Measurements from ENCODE around the gene CXCR2.

CXCR2 gene

GRCh38 chr2:218149848-218150440, 24.1 kb downstream of the CXCR2 start:
- Histone ChIP-seq H3K4me3 (replicated peaks; ENCODE audit: low read depth, low read length) (no peak overlapping the region), H3K27me3 (replicated peaks; ENCODE audit: control insufficient read depth, insufficient read depth, low read length) (no peaks in the 10 kb centered on the region), H3K36me3 (ENCODE audit: control insufficient read depth, insufficient read depth, low read length) (no peaks in the 10 kb centered on the region)
- TF ChIP-seq CTCF (IDR thresholded peaks at IDR 0.05; ENCODE audit: insufficient read depth, low read length, poor library complexity, severe bottlenecking): no peak
- no peak for DNase-seq (ENCODE audit: extremely low read depth, insufficient read length)

GRCh38 chr2:218152172-218152571, 26.3 kb downstream of the CXCR2 start:
- Histone ChIP-seq H3K36me3 (ENCODE audit: control insufficient read depth, insufficient read depth, low read length) (no peaks in the 10 kb centered on the region), H3K4me3 (replicated peaks; ENCODE audit: low read depth, low read length) (no peak overlapping the region), H3K27me3 (replicated peaks; ENCODE audit: control insufficient read depth, insufficient read depth, low read length) (no peaks in the 10 kb centered on the region)
- TF ChIP-seq CTCF (IDR thresholded peaks at IDR 0.05; ENCODE audit: insufficient read depth, low read length, poor library complexity, severe bottlenecking): no peak
- DNase-seq (ENCODE audit: extremely low read depth, insufficient read length): no peak

- no peak overlapping the region for H3K4me3 ChIP-seq (replicated peaks; ENCODE audit: low read depth, low read length)
- no peaks in the 10 kb centered on the region for H3K36me3 ChIP-seq (ENCODE audit: control insufficient read depth, insufficient read depth, low read length)
- no peak for DNase-seq (ENCODE audit: extremely low read depth, insufficient read length)
- no peak for TF ChIP-seq CTCF (IDR thresholded peaks at IDR 0.05; ENCODE audit: insufficient read depth, low read length, poor library complexity, severe bottlenecking)
- no peaks in the 10 kb centered on the region for H3K27me3 ChIP-seq (replicated peaks; ENCODE audit: control insufficient read depth, insufficient read depth, low read length)
These were observed 26.9 kb downstream of the CXCR2 start for GRCh38 chr2:218152777-218153176.

- H3K27me3 ChIP-seq (replicated peaks; ENCODE audit: control insufficient read depth, insufficient read depth, low read length): no peaks in the 10 kb centered on the region
- DNase-seq (ENCODE audit: extremely low read depth, insufficient read length): no peak
- no peak for TF ChIP-seq CTCF (IDR thresholded peaks at IDR 0.05; ENCODE audit: insufficient read depth, low read length, poor library complexity, severe bottlenecking)
- H3K36me3 ChIP-seq (ENCODE audit: control insufficient read depth, insufficient read depth, low read length): no peaks in the 10 kb centered on the region
- H3K4me3 ChIP-seq (replicated peaks; ENCODE audit: low read depth, low read length): no peak overlapping the region
These were observed 30.2 kb downstream of the CXCR2 start for GRCh38 chr2:218155953-218156479.

GRCh38 chr2:218161644-218162043, 35.8 kb downstream of the CXCR2 start:
- H3K36me3 ChIP-seq (ENCODE audit: control insufficient read depth, insufficient read depth, low read length): no peaks in the 10 kb centered on the region
- H3K27me3 ChIP-seq (replicated peaks; ENCODE audit: control insufficient read depth, insufficient read depth, low read length): peaks cover 1% of the 10 kb centered on the region
- no peak overlapping the region for H3K4me3 ChIP-seq (replicated peaks; ENCODE audit: low read depth, low read length)
- TF ChIP-seq CTCF (IDR thresholded peaks at IDR 0.05; ENCODE audit: insufficient read depth, low read length, poor library complexity, severe bottlenecking): no peak
- DNase-seq (ENCODE audit: extremely low read depth, insufficient read length): no peak

GRCh38 chr2:218162814-218163213, 37.0 kb downstream of the CXCR2 start:
- no peak for TF ChIP-seq CTCF (IDR thresholded peaks at IDR 0.05; ENCODE audit: insufficient read depth, low read length, poor library complexity, severe bottlenecking)
- H3K27me3 ChIP-seq (replicated peaks; ENCODE audit: control insufficient read depth, insufficient read depth, low read length): peaks cover 1% of the 10 kb centered on the region
- no peak for DNase-seq (ENCODE audit: extremely low read depth, insufficient read length)
- no peak overlapping the region for H3K4me3 ChIP-seq (replicated peaks; ENCODE audit: low read depth, low read length)
- H3K36me3 ChIP-seq (ENCODE audit: control insufficient read depth, insufficient read depth, low read length): no peaks in the 10 kb centered on the region
